ENCODE results near the gene PKMYT1.

PKMYT1 gene

DNA sequence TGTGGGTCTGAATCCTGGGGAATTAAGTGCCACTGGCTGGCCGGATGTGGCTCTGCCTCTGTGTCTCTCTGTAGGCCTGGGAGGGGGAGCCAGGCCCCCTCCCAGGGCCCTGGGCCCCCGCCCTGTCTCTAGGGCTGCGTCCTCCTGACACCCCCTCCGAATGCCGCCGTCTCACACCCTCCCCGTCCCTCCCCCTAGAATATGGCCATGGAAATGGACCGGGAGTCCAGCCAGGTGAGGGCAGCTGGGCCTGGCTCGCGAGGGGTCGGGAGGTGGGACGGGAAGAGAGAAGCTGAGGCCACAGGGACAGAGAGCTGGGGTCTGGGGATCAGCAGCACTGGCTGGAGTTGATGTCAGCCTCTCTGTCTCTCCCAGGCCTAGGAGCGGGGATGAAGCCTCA, 16.1 kb upstream of the PKMYT1 start:
- DNase-seq (ENCODE audit: low spot score): no peak

DNA sequence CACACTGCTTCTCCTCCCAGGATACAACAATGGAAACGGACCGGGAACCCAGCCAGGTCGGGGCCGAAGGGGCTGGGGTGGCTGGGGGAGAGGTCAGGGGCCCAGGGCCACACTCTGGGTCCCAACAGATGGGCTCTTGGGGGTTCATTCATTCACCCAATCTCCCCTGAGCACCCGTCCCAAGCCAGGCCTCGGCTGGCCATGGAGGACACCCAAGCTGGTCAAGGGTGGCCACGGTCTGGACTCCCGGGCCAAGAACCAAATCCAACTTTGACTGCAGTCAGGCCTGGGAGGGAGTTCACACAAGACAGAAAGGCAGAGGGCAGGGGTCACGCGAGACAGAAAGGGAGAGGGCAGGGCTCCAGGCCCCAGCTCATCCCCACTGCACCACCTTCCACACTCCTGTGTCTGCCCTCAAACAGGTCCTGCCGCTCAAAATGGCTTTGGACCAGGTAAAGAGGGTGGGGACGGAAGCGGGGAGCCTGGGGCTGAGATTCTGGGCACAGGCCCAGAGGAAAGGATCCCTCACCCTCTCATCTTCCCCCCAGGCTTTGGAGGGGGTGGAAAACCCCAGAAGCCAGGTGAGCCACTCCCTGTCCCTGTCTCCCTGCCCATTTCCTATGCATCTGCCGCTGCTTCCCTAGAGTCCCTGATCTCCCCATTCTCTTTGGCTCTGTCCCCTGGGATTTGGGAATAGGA, 12.3 kb upstream of the PKMYT1 start:
- no peak for DNase-seq (ENCODE audit: low spot score)

GRCh38 chr16:2991566-2992261, 11.5 kb upstream of the PKMYT1 start:
- no peak for DNase-seq (ENCODE audit: low spot score)

- DNase-seq (ENCODE audit: low spot score): no peak
These were observed 10.6 kb upstream of the PKMYT1 start for GRCh38 chr16:2990891-2991290.

DNA sequence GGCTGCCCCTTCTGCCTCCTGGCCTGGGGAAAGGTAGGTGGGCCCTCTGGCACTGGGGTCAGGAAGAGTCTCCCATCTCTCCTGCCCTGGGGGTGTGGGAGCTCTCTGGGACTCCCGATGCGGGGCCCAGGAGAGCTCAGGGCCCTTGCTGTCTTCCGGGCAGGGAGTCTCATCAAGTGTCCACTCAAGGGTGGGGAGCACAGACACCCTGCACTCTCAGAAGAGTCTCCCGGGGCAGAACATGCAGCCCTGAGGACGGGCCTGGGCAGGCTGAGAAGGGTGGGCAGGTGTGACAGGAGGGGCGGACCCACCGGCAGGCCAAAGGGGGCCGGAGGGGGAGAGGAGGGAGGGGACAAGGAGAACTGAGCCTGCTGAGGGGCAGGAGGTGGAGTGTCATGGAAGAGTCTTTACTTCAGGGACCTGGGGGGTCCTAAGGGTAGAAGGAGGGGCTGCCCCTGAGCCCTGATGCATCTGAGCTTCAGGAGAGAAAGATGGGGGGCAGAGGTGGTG, 8.4 kb upstream of the PKMYT1 start:
- DNase-seq (ENCODE audit: low spot score): no peak

- DNase-seq (ENCODE audit: low spot score): no peak
These were observed 7.6 kb upstream of the PKMYT1 start for GRCh38 chr16:2987833-2988232.

GRCh38 chr16:2987286-2987685, 7.0 kb upstream of the PKMYT1 start:
- DNase-seq (ENCODE audit: low spot score): no peak

GRCh38 chr16:2986623-2987188, 6.5 kb upstream of the PKMYT1 start:
- DNase-seq (ENCODE audit: low spot score): no peak

- DNase-seq (ENCODE audit: low spot score): no peak
These were observed 5.7 kb upstream of the PKMYT1 start for GRCh38 chr16:2985893-2986355.

DNA sequence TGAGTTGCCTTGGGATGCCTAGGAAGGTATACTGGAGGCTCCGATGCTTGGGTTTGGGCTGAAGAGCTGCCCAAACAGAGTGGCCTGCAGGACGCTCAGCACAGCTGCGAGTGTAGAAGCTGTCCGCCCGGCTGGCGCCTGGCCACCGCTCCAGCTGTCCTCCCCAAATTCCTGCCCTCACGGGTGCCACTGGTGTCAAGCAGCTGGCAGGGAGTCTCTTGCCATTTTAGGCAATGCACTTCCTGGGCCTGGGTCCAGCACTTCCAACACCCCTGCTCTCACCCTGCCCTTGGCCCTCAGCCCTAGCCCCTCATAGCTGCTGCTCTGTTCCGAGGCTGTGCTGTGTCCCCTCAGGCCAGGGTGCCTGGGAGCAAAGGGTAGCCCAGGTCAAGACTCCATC, 5.2 kb upstream of the PKMYT1 start:
- no peak for DNase-seq (ENCODE audit: low spot score)

GRCh38 chr16:2983706-2984136, 3.5 kb upstream of the PKMYT1 start:
- peak; percentile 76 for DNase-seq (ENCODE audit: low spot score)

DNA sequence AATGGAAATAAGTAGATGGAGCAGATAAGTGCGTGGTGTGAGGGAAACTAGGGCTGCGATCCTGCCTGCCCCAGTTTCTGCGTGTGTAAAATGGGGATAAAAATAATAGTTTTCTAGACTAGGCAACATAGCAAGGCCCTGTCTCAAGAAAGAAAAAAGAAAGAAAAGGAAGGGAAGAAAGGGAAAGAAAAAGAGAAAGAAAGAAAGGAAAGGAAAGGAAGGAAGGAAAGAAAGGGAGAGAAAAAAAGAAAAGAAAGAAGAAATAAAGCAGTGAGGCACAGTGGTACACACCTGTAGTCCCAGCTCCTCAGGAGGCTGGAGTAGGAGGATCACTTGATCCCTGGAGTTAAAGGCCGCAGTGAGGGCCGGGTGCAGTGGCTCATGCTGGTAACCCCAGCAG, 2.2 kb upstream of the PKMYT1 start:
- no peak for DNase-seq (ENCODE audit: low spot score)

GRCh38 chr16:2981899-2982250, 1.6 kb upstream of the PKMYT1 start:
- DNase-seq (ENCODE audit: low spot score): no peak

- no peak for DNase-seq (ENCODE audit: low spot score)
These were observed 1.1 kb upstream of the PKMYT1 start for GRCh38 chr16:2981177-2981898.

GRCh38 chr16:2979669-2980226, 498 bp downstream of the PKMYT1 start:
- DNase-seq (ENCODE audit: low spot score): peak; percentile 39

DNA sequence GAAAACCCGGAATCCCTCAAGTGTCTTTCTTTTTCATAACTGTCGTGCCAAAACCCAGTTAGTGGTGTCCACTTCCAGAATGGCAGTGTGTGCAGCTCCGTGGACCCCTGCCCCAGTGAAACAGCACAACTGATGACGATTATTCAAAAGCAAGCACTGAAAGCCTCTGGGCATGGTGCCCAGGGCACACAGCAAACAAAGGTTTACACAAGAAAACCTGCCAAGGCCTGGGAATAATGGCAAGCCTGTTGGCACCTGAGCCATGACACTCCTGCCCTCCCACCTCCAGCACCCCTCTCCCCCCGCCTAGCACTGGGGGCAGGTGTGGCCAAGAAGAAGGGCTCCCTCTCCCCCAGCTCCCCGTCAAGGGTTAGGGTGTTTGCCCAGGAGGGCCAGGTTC, 2.8 kb downstream of the PKMYT1 start:
- DNase-seq (ENCODE audit: low spot score): no peak

GRCh38 chr16:2976673-2977072, 3.6 kb downstream of the PKMYT1 start:
- no peak for DNase-seq (ENCODE audit: low spot score)

DNA sequence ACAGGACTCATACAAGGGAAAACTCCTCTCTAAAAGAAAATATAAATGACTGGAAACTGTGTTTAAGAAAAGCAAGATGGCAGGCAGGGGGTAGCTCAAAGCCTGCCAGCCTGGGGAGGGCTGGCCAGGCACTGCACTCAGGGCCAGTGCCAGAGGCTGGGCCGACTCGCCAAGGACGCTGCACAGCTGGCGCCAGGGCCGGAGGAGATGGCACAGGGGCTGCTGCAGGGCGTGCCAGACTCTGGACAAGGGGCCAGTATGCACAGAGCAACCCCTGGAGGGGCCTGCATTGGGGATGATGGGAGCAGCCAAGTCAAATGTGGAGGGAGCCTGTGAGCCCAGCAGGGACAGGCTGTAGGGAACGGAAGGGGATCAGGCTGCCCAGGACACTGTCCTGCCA, 4.0 kb downstream of the PKMYT1 start:
- DNase-seq (ENCODE audit: low spot score): no peak

DNA sequence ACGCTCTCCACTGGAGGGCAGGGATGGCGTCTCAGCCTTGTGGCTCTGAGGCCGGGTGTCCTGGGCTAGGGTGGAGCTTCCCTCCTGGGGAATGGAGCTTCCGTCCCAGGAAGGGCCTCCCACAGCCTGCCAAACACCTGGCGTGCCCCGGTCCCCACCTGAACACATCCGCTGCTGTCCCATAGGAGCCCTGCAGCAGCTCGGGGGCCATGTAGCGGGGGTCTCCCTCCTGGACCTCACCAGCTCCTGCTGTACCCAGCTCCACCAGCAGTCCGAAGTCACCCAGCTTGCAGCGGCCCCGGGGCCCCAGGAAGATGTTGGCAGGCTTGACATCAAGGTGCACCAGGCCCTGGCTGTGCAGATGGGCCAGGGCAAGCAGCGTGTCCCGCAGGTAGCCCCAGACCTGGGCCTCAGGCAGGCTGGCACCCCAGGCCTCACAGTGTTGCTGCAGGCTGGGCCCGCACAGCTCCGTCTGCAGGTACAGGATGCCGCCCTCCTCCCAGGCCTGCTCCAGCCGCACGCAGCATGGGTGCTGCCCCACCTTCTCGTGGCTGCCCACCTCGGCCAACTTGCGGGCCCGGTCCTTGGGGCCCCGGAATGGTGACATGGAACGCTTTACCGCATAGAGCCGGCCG, 5.0 kb downstream of the PKMYT1 start:
- DNase-seq (ENCODE audit: low spot score): no peak

DNA sequence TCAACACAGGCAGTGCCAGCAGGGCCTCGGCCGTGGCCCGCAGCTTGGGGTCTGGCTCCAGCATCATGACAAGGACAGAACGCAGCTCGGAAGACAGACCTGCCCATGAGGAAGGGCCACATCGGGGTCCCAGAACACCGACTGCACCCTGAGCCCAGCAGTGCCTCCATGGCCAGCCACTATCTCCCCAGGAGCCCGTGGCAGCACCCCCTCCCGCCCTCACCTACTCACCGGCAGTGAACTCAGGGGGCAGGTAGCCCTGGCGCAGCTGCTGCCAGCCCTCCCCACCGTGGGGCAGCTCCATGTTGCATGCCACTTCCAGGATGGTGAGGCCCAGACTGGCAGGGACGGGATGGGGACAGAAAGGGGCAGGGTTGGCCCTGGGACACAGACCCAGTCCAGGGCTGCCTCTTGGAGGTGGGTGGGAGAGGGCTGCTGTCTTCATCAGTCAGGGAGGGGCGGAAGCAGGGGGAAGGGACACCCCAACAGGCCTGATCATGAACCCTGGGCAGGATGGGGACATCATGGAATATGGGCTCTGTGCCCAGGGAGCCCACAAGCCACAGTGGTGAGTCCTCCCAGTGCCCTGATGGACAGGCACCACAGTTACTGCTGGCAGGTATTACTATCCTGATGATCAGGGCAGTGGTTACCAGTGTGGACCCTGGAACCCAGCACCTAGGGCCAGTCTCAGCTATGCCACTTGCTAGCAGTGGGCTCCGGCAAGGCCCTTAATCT, 5.8 kb downstream of the PKMYT1 start:
- DNase-seq (ENCODE audit: low spot score): no peak
